NCI-H82 treated with DMSO at 0.1 percent for 48 hours (cell line): ENCODE results near the gene FBXO34.

ENCODE experiments used
- DNase-seq: peaks from one replicate; lab custom pipeline; 2025; ENCODE audit not compliant: unreplicated experiment; lab: John Stamatoyannopoulos, UW

FBXO34 gene

GRCh38 chr14:55270832-55271571, at the start of gene FBXO34:
Gene FBXO34 (plus strand): TSS chr14:55271421. CDS start chr14:55350391, 78,970 bp downstream.
- DNase-seq, result peak; percentile 86

GRCh38 chr14:55221968-55222367, 49.3 kb upstream of the FBXO34 start:
- no peak for DNase-seq

GRCh38 chr14:55223364-55223763, 47.9 kb upstream of the FBXO34 start:
- DNase-seq, result no peak

GRCh38 chr14:55228261-55228660, 43.0 kb upstream of the FBXO34 start:
- no peak for DNase-seq

GRCh38 chr14:55233591-55233990, 37.6 kb upstream of the FBXO34 start:
- no peak for DNase-seq

GRCh38 chr14:55238019-55238680, 33.1 kb upstream of the FBXO34 start:
- DNase-seq, result no peak

- no peak for DNase-seq
These were observed 31.9 kb upstream of the FBXO34 start for GRCh38 chr14:55239320-55239719.

- DNase-seq, result no peak
These were observed 30.6 kb upstream of the FBXO34 start for GRCh38 chr14:55240526-55241178.

- DNase-seq, result no peak
These were observed 29.5 kb upstream of the FBXO34 start for GRCh38 chr14:55241673-55242072.

- DNase-seq, result no peak
These were observed 27.8 kb upstream of the FBXO34 start for GRCh38 chr14:55243386-55243785.

- DNase-seq, result no peak
These were observed 27.4 kb upstream of the FBXO34 start for GRCh38 chr14:55243813-55244212.

GRCh38 chr14:55245657-55246268, 25.5 kb upstream of the FBXO34 start:
- no peak for DNase-seq

GRCh38 chr14:55248411-55248810, 22.8 kb upstream of the FBXO34 start:
- no peak for DNase-seq

- DNase-seq, result no peak
These were observed 21.8 kb upstream of the FBXO34 start for GRCh38 chr14:55249423-55249822.

- DNase-seq, result no peak
These were observed 17.9 kb upstream of the FBXO34 start for GRCh38 chr14:55253276-55253675.

- DNase-seq, result no peak
These were observed 16.6 kb upstream of the FBXO34 start for GRCh38 chr14:55254581-55254980.

- DNase-seq, result no peak
These were observed 15.2 kb upstream of the FBXO34 start for GRCh38 chr14:55255979-55256378.

GRCh38 chr14:55256586-55256985, 14.6 kb upstream of the FBXO34 start:
- DNase-seq, result no peak

- no peak for DNase-seq
These were observed 6.0 kb upstream of the FBXO34 start for GRCh38 chr14:55265197-55265596.

- DNase-seq, result no peak
These were observed 3.4 kb upstream of the FBXO34 start for GRCh38 chr14:55267820-55268219.

GRCh38 chr14:55271572-55272298, 514 bp downstream of the FBXO34 start:
- no peak for DNase-seq
